Calu3 (cell line): ENCODE measurements around the gene TIMMDC1. TPM values are rescaled to one million over a fixed set of nuclear protein-coding genes. Genes with fewer than 3 reads are reported as not detected.

Source experiments
- BruUV-seq: library from RNA; stranded (reverse); fragments of 400-500 nt; replicated peaks from 2 replicates; lab custom pipeline; 2021; lab: Mats Ljungman, UMichigan
- CTCF ChIA-PET: fragments of 300-600 bp; sonication (Branson Sonifier 250); formaldehyde crosslinking; loops from one replicate; lab custom pipeline; 2022; ENCODE audit warnings: antibody characterized with exemption; lab: Charles Lee
- DNase-seq: peaks from one replicate; pipeline ENCODE4 v3.0.0; 2022
- H3K27ac Mint-ChIP-seq: one replicate; pipeline ENCODE4 v1.8.0; 2022; ENCODE audit warnings: mixed read lengths; ENCODE audit not compliant: unreplicated experiment
- H3K27me3 Mint-ChIP-seq: one replicate; pipeline ENCODE4 v1.8.0; 2022; ENCODE audit warnings: mixed read lengths; ENCODE audit not compliant: unreplicated experiment
- H3K36me3 Mint-ChIP-seq: one replicate; pipeline ENCODE4 v1.8.0; 2022; ENCODE audit warnings: mild to moderate bottlenecking, moderate library complexity, mixed read lengths; ENCODE audit not compliant: insufficient read depth, unreplicated experiment
- H3K4me1 Mint-ChIP-seq: one replicate; pipeline ENCODE4 v1.8.0; 2022; ENCODE audit warnings: mild to moderate bottlenecking, low read depth, mixed read lengths; ENCODE audit not compliant: unreplicated experiment
- H3K4me3 Mint-ChIP-seq: one replicate; pipeline ENCODE4 v1.8.0; 2022; ENCODE audit warnings: mild to moderate bottlenecking, low read depth, moderate library complexity, mixed read lengths; ENCODE audit not compliant: unreplicated experiment
- H3K9me3 Mint-ChIP-seq: one replicate; pipeline ENCODE4 v1.8.0; 2022; ENCODE audit warnings: low read depth, mixed read lengths; ENCODE audit not compliant: unreplicated experiment
- CTCF ChIP-seq: fragments of 200-600 bp; IDR thresholded peaks from one replicate; pipeline ENCODE4 v1.8.0; 2022; ENCODE audit warnings: antibody characterized with exemption; ENCODE audit not compliant: unreplicated experiment
- intact Hi-C: fragments of 100-400 bp; cut with micrococcal nuclease; formaldehyde crosslinking; loops from one replicate; pipeline ENCODE4 v1.10.0; 2022; ENCODE audit not compliant: unreplicated experiment
- total RNA-seq: library from RNA; stranded (reverse); gene quantifications from 2 replicates; pipeline ENCODE4 v1.2.3, GENCODE V29; 2022

Gene TIMMDC1
- total RNA-seq, 1 experiment from 2014 or later, result 84.1 TPM

DNA sequence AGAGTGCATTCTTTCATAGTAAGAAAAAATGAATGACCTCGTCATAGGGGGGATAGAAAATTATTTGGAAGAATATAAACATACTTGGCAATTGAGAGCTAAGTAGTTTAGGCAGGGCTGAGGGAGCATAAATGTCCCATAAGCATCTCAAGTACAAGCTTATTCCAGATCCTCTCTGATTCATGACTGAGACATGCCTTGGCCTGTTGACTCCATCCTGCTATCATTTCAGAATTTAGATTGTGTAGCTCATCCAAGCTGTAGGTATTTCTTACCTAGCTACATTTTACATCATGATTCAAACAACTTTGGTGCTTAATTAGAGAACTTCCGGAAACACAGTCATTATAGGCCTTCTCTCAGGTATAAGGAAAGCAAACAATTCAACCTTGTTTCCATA is 17.3 kb upstream of the TIMMDC1 start:
- H3K4me3 Mint-ChIP-seq, result no peak overlapping the region
- H3K36me3 Mint-ChIP-seq, result no peaks in the 10 kb centered on the region
- no peak overlapping the region for H3K27ac Mint-ChIP-seq
- H3K9me3 Mint-ChIP-seq, result no peaks in the 10 kb centered on the region
- no TSS peak for BruUV-seq
- H3K4me1 Mint-ChIP-seq, result no peaks in the 10 kb centered on the region
- no peaks in the 10 kb centered on the region for H3K27me3 Mint-ChIP-seq
- intact Hi-C loops, result no loop called here
- TF ChIP-seq CTCF, result no peak
- DNase-seq, result no peak
- CTCF ChIA-PET, result no interaction called here

DNA sequence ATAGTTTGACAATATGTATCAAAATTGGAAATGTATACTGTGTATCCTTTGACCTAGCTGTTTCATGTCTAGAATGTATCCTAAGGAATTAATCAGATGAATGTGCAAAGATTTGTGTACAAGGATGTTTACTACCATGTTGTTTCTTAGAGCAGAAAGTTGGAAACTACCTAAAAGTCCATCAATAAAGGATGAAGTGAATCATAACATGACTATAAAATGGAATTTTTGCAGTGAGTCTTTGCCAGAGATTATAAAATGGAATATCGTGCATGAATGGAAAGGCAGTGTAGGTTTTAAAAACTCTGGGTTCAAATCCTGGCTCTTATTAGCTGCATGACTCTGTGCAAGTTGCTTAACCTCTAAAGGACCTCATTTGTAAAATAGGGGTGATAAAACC is 15.2 kb upstream of the TIMMDC1 start:
- Mint-ChIP-seq H3K36me3 (no peaks in the 10 kb centered on the region), H3K4me1 (no peaks in the 10 kb centered on the region), H3K9me3 (no peaks in the 10 kb centered on the region), H3K27me3 (no peaks in the 10 kb centered on the region), H3K4me3 (no peak overlapping the region), H3K27ac (no peak overlapping the region)
- intact Hi-C loops, result no loop called here
- no TSS peak for BruUV-seq
- TF ChIP-seq CTCF, result no peak
- no peak for DNase-seq
- CTCF ChIA-PET, result no interaction called here

DNA sequence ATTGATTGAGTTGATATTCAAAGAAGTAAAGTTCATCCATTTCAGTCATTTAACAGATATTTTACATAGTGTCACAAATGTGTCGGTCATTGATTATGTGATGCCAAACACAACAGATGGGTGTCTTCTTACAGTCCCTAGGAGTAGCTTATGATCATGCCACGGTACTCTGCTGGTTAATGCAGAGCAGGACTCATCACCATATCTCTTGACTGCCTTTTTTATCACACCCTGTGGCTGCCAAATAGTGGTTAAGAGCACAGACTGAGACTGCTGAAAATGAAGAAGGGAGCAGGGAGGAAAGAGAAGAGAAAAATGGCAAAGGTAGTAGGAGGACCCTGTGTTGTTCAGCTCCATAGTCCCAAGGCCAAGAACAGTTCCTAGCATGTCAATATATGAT is 12.8 kb upstream of the TIMMDC1 start:
- intact Hi-C loops, result no loop called here
- DNase-seq, result no peak
- CTCF ChIA-PET, result interaction anchor here (1.0 kb wide), 1 partner anchor 12 kb away, joined by 3 read pairs; the partner anchor contains the start of gene TIMMDC1
- H3K4me3 Mint-ChIP-seq, result no peak overlapping the region
- H3K27ac Mint-ChIP-seq, result no peak overlapping the region
- no peaks in the 10 kb centered on the region for H3K4me1 Mint-ChIP-seq
- no TSS peak for BruUV-seq
- H3K9me3 Mint-ChIP-seq, result no peaks in the 10 kb centered on the region
- no peaks in the 10 kb centered on the region for H3K36me3 Mint-ChIP-seq
- no peaks in the 10 kb centered on the region for H3K27me3 Mint-ChIP-seq
- no peak for TF ChIP-seq CTCF

- intact Hi-C loops, result no loop called here
- no peaks in the 10 kb centered on the region for H3K9me3 Mint-ChIP-seq
Measured at GRCh38 chr3:119490153-119490552, 8.2 kb upstream of the TIMMDC1 start.

More at GRCh38 chr3:119490153-119490552, 8.2 kb upstream of the TIMMDC1 start:
- H3K27me3 Mint-ChIP-seq, result no peaks in the 10 kb centered on the region
- no peaks in the 10 kb centered on the region for H3K4me1 Mint-ChIP-seq
- DNase-seq, result no peak
- H3K27ac Mint-ChIP-seq, result no peak overlapping the region
- no peaks in the 10 kb centered on the region for H3K36me3 Mint-ChIP-seq
- CTCF ChIA-PET, result no interaction called here
- H3K4me3 Mint-ChIP-seq, result no peak overlapping the region
- no TSS peak for BruUV-seq
- no peak for TF ChIP-seq CTCF
